GM21576 (cell line): Measurements from ENCODE around the gene POU6F2.

ENCODE experiments used
- ATAC-seq: cut with Tn5 transposase; IDR thresholded peaks from one replicate; pipeline ENCODE4 v1.9.1; 2021; ENCODE audit warnings: mild to moderate bottlenecking, moderate library complexity; ENCODE audit not compliant: unreplicated experiment

Gene POU6F2

GRCh38 chr7:39069031-39069430, 91.3 kb downstream of the POU6F2 start:
- no peak for ATAC-seq

- no peak for ATAC-seq
Observed at GRCh38 chr7:39069896-39070881, 92.5 kb downstream of the POU6F2 start.

GRCh38 chr7:39071116-39071515, 93.4 kb downstream of the POU6F2 start:
- no peak for ATAC-seq

- no peak for ATAC-seq
Observed at GRCh38 chr7:39073432-39073831, 95.7 kb downstream of the POU6F2 start.

- no peak for ATAC-seq
Observed at GRCh38 chr7:39075210-39075609, 97.5 kb downstream of the POU6F2 start.

- ATAC-seq: no peak
Observed at GRCh38 chr7:39083781-39084180, 106.1 kb downstream of the POU6F2 start.

GRCh38 chr7:39084349-39084748, 106.6 kb downstream of the POU6F2 start:
- ATAC-seq: no peak

GRCh38 chr7:39085189-39085588, 107.5 kb downstream of the POU6F2 start:
- ATAC-seq: no peak

- ATAC-seq: no peak
Observed at GRCh38 chr7:39085590-39086049, 107.9 kb downstream of the POU6F2 start.

GRCh38 chr7:39086638-39087360, 109.1 kb downstream of the POU6F2 start:
- ATAC-seq: no peak

GRCh38 chr7:39088730-39089593, 111.3 kb downstream of the POU6F2 start:
- ATAC-seq: no peak

GRCh38 chr7:39091145-39091544, 113.4 kb downstream of the POU6F2 start:
- ATAC-seq: no peak

GRCh38 chr7:39091774-39092173, 114.1 kb downstream of the POU6F2 start:
- ATAC-seq: no peak

GRCh38 chr7:39094731-39095130, 117.0 kb downstream of the POU6F2 start:
- ATAC-seq: no peak

- ATAC-seq: no peak
Observed at GRCh38 chr7:39095875-39096619, 118.3 kb downstream of the POU6F2 start.

- ATAC-seq: no peak
Observed at GRCh38 chr7:39098506-39098905, 120.8 kb downstream of the POU6F2 start.

- ATAC-seq: no peak
Observed at GRCh38 chr7:39099146-39099545, 121.4 kb downstream of the POU6F2 start.

- ATAC-seq: no peak
Observed at GRCh38 chr7:39100270-39100669, 122.6 kb downstream of the POU6F2 start.

- no peak for ATAC-seq
Observed at GRCh38 chr7:39102234-39102633, 124.5 kb downstream of the POU6F2 start.

- ATAC-seq: no peak
Observed at GRCh38 chr7:39105720-39106119, 128.0 kb downstream of the POU6F2 start.
